GM23338 (cell line): Measurements from ENCODE around the gene FOXP1. TPM values are rescaled to one million over a fixed set of nuclear protein-coding genes. Genes with fewer than 3 reads are reported as not detected.

Experiments used
- ATAC-seq: fragments of 200-7000 bp; cut with Tn5 transposase; 3 replicates; pipeline ENCODE4 v1.9.1; 2020
- DNase-seq: peaks from one replicate; pipeline ENCODE4 v3.0.0-alpha.2; 2015; ENCODE audit warnings: low spot score
- H2AFZ ChIP-seq: fragments of 200-600 bp; sonication (generic); 2 replicates; pipeline ENCODE4 v1.8.0; 2016; ENCODE audit warnings: antibody characterized with exemption, mild to moderate bottlenecking, moderate library complexity
- H3F3A ChIP-seq: fragments of 200-600 bp; sonication (generic); replicated peaks from 2 replicates; pipeline ENCODE4 v1.8.0; 2017; ENCODE audit warnings: antibody characterized with exemption, mixed run types, low read depth
- H3K27ac ChIP-seq: fragments of 200-600 bp; sonication (generic); 2 replicates; pipeline ENCODE4 v1.6.1; 2016; ENCODE audit warnings: low read depth
- H3K27me3 ChIP-seq: fragments of 200-600 bp; sonication (generic); 2 replicates; pipeline ENCODE4 v1.8.0; 2016; ENCODE audit warnings: mild to moderate bottlenecking, mixed run types, moderate library complexity; ENCODE audit not compliant: insufficient read depth
- H3K36me3 ChIP-seq: fragments of 200-600 bp; sonication (generic); 2 replicates; pipeline ENCODE4 v1.8.0; 2016; ENCODE audit warnings: mild to moderate bottlenecking; ENCODE audit not compliant: insufficient read depth
- H3K4me1 ChIP-seq: fragments of 200-600 bp; sonication (generic); 2 replicates; pipeline ENCODE4 v1.8.0; 2016; ENCODE audit warnings: mild to moderate bottlenecking, moderate library complexity; ENCODE audit not compliant: insufficient read depth
- H3K4me2 ChIP-seq: fragments of 200-600 bp; sonication (generic); 2 replicates; pipeline ENCODE4 v1.7.1; 2017; ENCODE audit warnings: mixed run types
- H3K4me3 ChIP-seq: fragments of 200-600 bp; sonication (generic); 2 replicates; pipeline ENCODE4 v1.6.1; 2016; ENCODE audit warnings: mixed run types
- H3K79me2 ChIP-seq: fragments of 200-600 bp; sonication (generic); replicated peaks from 2 replicates; pipeline ENCODE4 v1.8.0; 2017; ENCODE audit warnings: mild to moderate bottlenecking; ENCODE audit not compliant: insufficient read depth
- H3K9me2 ChIP-seq: fragments of 200-600 bp; sonication (generic); 2 replicates; pipeline ENCODE4 v1.8.0; 2017; ENCODE audit not compliant: insufficient read depth
- H4K20me1 ChIP-seq: fragments of 200-600 bp; sonication (generic); replicated peaks from 2 replicates; pipeline ENCODE4 v1.8.0; 2017; ENCODE audit warnings: mild to moderate bottlenecking; ENCODE audit not compliant: insufficient read depth
- H3K27ac Mint-ChIP-seq: 2 replicates; pipeline ENCODE4 v1.8.0; 2020; ENCODE audit warnings: inconsistent platforms, mild to moderate bottlenecking, moderate library complexity, mixed read lengths
- H3K27me3 Mint-ChIP-seq: 3 replicates; pipeline ENCODE4 v1.8.0; 2022; ENCODE audit warnings: low read depth, mild to moderate bottlenecking, moderate library complexity, mixed read lengths, inconsistent platforms; ENCODE audit not compliant: insufficient read depth, poor library complexity
- H3K36me3 Mint-ChIP-seq: 3 replicates; pipeline ENCODE4 v1.8.0; 2021; ENCODE audit warnings: low read depth, mild to moderate bottlenecking, inconsistent platforms, moderate library complexity, mixed read lengths
- H3K4me1 Mint-ChIP-seq: 3 replicates; pipeline ENCODE4 v1.8.0; 2020; ENCODE audit warnings: mild to moderate bottlenecking, inconsistent platforms, mixed read lengths
- H3K4me3 Mint-ChIP-seq: 3 replicates; pipeline ENCODE4 v1.8.0; 2021; ENCODE audit warnings: moderate library complexity, mild to moderate bottlenecking, inconsistent platforms, mixed read lengths
- H3K9me3 Mint-ChIP-seq: 3 replicates; pipeline ENCODE4 v1.8.0; 2020; ENCODE audit warnings: moderate library complexity, mild to moderate bottlenecking, inconsistent platforms, mixed read lengths
- EZH2 ChIP-seq: fragments of 200-600 bp; sonication (generic); IDR thresholded peaks from one replicate; pipeline ENCODE4 v1.8.0; 2017; ENCODE audit warnings: antibody characterized with exemption, mild to moderate bottlenecking, low read depth; ENCODE audit not compliant: unreplicated experiment
- EZH2phosphoT487 ChIP-seq: fragments of 200-600 bp; sonication (generic); IDR thresholded peaks from one replicate; pipeline ENCODE4 v1.8.1; 2018; ENCODE audit warnings: antibody characterized with exemption; ENCODE audit not compliant: unreplicated experiment
- NANOG ChIP-seq: IDR thresholded peaks from 2 replicates; pipeline ENCODE4 v1.6.1; 2016; ENCODE audit warnings: antibody characterized with exemption, borderline replicate concordance
- POLR2AphosphoS5 ChIP-seq: IDR thresholded peaks from 2 replicates; pipeline ENCODE4 v1.6.1; 2016; ENCODE audit warnings: antibody characterized with exemption, low read depth
- STAT1 ChIP-seq: IDR thresholded peaks from one replicate; pipeline ENCODE4 v1.6.1; 2016; ENCODE audit warnings: antibody characterized with exemption; ENCODE audit not compliant: unreplicated experiment
- ZNF331 ChIP-seq: fragments of 250-450 bp; sonication (Bioruptor Pico); IDR thresholded peaks from 2 replicates; pipeline ENCODE4 v1.5.0; 2020; ENCODE audit warnings: low read depth, mild to moderate bottlenecking, moderate library complexity
- polyA plus RNA-seq: library from polyadenylated mRNA; unstranded; fragments of >200 nt; fragmentation: Nextera tagmentation; extraction: Ambion mirVana; gene quantifications from 2 replicates; pipeline ENCODE4 v1.2.1, GENCODE V29; 2016
- total RNA-seq: library from RNA; depleted of rRNA; stranded (reverse); fragments of >200 nt; shearing (Covaris generic); gene quantifications from 2 replicates; pipeline ENCODE4 v1.2.3, GENCODE V29; 2014
- TF ChIP-seq, protein P1 (sequence below): IDR thresholded peaks from one replicate; pipeline ENCODE4 v1.6.1; 2018; ENCODE audit warnings: antibody characterized with exemption; ENCODE audit not compliant: unreplicated experiment
- TF ChIP-seq, protein P2 (sequence below), 2 experiments: fragments of 200-600 bp in 1 of 2; sonication (generic) in 1 of 2; conservative IDR thresholded peaks; 2 replicates each; pipeline versions ENCODE4 v1.5.1 to v1.6.1; 2016 to 2017; ENCODE audit warnings: antibody characterized with exemption in 2 of 2, low read depth in 2 of 2, mild to moderate bottlenecking in 2 of 2, moderate library complexity in 1 of 2
- TF ChIP-seq, protein P3 (sequence below): IDR thresholded peaks from 2 replicates; pipeline ENCODE4 v1.6.1; 2016; ENCODE audit warnings: antibody characterized with exemption
- TF ChIP-seq, protein P4 (sequence below): fragments of 250-450 bp; sonication (Bioruptor Pico); IDR thresholded peaks from 2 replicates; pipeline ENCODE4 v1.5.0; 2020; ENCODE audit warnings: mild to moderate bottlenecking, moderate library complexity

Gene FOXP1
- total and polyA plus RNA-seq, 2 experiments from 2014 or later: 32.9 to 35.5 TPM

DNA sequence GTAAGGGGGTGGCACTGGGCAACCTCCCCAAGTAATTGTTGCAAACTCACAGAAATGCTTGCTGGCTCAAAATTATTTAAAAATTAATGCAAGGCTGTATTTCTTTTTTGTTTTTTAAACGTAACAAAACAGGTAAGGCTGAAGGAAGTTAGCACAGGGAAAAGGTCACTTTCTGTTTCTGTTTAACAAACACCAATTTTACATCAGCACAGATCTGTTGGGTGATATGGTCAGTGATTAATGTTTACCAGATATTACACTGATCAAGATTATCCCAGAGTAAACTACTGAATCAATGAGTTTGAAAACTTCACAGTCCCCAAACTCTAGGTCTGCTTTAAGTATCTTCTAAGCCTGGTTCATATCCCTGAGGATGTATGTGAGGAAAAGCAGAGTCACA, 558.0 kb downstream of the FOXP1 start:
- Histone ChIP-seq H3K79me2 (peaks cover 11% of the 10 kb centered on the region; the same call in 1 of the 2 replicates), H3K27ac (no peak overlapping the region), H3K27me3 (no peaks in the 10 kb centered on the region), H3K4me1 (no peaks in the 10 kb centered on the region; the same call in 1 of the 2 replicates), H3K4me3 (no peak overlapping the region), H4K20me1 (no peaks in the 10 kb centered on the region), H3K36me3 (no peaks in the 10 kb centered on the region), H3K4me2 (no peak overlapping the region), H3K9me2 (no peaks in the 10 kb centered on the region), H2AFZ (no peak overlapping the region), H3F3A (no peaks in the 10 kb centered on the region)
- H3K9me3 Mint-ChIP-seq: peaks cover 5% of the 10 kb centered on the region; the same call in 2 of the 3 replicates
- H3K27ac Mint-ChIP-seq: no peak overlapping the region
- DNase-seq (no peak), ATAC-seq (no peak)
- TF ChIP-seq, protein P1, sequence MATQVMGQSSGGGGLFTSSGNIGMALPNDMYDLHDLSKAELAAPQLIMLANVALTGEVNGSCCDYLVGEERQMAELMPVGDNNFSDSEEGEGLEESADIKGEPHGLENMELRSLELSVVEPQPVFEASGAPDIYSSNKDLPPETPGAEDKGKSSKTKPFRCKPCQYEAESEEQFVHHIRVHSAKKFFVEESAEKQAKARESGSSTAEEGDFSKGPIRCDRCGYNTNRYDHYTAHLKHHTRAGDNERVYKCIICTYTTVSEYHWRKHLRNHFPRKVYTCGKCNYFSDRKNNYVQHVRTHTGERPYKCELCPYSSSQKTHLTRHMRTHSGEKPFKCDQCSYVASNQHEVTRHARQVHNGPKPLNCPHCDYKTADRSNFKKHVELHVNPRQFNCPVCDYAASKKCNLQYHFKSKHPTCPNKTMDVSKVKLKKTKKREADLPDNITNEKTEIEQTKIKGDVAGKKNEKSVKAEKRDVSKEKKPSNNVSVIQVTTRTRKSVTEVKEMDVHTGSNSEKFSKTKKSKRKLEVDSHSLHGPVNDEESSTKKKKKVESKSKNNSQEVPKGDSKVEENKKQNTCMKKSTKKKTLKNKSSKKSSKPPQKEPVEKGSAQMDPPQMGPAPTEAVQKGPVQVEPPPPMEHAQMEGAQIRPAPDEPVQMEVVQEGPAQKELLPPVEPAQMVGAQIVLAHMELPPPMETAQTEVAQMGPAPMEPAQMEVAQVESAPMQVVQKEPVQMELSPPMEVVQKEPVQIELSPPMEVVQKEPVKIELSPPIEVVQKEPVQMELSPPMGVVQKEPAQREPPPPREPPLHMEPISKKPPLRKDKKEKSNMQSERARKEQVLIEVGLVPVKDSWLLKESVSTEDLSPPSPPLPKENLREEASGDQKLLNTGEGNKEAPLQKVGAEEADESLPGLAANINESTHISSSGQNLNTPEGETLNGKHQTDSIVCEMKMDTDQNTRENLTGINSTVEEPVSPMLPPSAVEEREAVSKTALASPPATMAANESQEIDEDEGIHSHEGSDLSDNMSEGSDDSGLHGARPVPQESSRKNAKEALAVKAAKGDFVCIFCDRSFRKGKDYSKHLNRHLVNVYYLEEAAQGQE: no peak
- TF ChIP-seq POLR2AphosphoS5 (no peak), EZH2phosphoT487 (no peak), NANOG (no peak), EZH2 (no peak), ZNF331 (CRISPR knock-in tag) (no peak), STAT1 (no peak)
- TF ChIP-seq, protein P2, sequence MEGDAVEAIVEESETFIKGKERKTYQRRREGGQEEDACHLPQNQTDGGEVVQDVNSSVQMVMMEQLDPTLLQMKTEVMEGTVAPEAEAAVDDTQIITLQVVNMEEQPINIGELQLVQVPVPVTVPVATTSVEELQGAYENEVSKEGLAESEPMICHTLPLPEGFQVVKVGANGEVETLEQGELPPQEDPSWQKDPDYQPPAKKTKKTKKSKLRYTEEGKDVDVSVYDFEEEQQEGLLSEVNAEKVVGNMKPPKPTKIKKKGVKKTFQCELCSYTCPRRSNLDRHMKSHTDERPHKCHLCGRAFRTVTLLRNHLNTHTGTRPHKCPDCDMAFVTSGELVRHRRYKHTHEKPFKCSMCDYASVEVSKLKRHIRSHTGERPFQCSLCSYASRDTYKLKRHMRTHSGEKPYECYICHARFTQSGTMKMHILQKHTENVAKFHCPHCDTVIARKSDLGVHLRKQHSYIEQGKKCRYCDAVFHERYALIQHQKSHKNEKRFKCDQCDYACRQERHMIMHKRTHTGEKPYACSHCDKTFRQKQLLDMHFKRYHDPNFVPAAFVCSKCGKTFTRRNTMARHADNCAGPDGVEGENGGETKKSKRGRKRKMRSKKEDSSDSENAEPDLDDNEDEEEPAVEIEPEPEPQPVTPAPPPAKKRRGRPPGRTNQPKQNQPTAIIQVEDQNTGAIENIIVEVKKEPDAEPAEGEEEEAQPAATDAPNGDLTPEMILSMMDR (conservative IDR thresholded peaks at IDR 0.05; ENCODE audit: low read depth in 2 of 2): no peak
- TF ChIP-seq, protein P3, sequence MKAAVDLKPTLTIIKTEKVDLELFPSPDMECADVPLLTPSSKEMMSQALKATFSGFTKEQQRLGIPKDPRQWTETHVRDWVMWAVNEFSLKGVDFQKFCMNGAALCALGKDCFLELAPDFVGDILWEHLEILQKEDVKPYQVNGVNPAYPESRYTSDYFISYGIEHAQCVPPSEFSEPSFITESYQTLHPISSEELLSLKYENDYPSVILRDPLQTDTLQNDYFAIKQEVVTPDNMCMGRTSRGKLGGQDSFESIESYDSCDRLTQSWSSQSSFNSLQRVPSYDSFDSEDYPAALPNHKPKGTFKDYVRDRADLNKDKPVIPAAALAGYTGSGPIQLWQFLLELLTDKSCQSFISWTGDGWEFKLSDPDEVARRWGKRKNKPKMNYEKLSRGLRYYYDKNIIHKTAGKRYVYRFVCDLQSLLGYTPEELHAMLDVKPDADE: no peak
- TF ChIP-seq, protein P4, sequence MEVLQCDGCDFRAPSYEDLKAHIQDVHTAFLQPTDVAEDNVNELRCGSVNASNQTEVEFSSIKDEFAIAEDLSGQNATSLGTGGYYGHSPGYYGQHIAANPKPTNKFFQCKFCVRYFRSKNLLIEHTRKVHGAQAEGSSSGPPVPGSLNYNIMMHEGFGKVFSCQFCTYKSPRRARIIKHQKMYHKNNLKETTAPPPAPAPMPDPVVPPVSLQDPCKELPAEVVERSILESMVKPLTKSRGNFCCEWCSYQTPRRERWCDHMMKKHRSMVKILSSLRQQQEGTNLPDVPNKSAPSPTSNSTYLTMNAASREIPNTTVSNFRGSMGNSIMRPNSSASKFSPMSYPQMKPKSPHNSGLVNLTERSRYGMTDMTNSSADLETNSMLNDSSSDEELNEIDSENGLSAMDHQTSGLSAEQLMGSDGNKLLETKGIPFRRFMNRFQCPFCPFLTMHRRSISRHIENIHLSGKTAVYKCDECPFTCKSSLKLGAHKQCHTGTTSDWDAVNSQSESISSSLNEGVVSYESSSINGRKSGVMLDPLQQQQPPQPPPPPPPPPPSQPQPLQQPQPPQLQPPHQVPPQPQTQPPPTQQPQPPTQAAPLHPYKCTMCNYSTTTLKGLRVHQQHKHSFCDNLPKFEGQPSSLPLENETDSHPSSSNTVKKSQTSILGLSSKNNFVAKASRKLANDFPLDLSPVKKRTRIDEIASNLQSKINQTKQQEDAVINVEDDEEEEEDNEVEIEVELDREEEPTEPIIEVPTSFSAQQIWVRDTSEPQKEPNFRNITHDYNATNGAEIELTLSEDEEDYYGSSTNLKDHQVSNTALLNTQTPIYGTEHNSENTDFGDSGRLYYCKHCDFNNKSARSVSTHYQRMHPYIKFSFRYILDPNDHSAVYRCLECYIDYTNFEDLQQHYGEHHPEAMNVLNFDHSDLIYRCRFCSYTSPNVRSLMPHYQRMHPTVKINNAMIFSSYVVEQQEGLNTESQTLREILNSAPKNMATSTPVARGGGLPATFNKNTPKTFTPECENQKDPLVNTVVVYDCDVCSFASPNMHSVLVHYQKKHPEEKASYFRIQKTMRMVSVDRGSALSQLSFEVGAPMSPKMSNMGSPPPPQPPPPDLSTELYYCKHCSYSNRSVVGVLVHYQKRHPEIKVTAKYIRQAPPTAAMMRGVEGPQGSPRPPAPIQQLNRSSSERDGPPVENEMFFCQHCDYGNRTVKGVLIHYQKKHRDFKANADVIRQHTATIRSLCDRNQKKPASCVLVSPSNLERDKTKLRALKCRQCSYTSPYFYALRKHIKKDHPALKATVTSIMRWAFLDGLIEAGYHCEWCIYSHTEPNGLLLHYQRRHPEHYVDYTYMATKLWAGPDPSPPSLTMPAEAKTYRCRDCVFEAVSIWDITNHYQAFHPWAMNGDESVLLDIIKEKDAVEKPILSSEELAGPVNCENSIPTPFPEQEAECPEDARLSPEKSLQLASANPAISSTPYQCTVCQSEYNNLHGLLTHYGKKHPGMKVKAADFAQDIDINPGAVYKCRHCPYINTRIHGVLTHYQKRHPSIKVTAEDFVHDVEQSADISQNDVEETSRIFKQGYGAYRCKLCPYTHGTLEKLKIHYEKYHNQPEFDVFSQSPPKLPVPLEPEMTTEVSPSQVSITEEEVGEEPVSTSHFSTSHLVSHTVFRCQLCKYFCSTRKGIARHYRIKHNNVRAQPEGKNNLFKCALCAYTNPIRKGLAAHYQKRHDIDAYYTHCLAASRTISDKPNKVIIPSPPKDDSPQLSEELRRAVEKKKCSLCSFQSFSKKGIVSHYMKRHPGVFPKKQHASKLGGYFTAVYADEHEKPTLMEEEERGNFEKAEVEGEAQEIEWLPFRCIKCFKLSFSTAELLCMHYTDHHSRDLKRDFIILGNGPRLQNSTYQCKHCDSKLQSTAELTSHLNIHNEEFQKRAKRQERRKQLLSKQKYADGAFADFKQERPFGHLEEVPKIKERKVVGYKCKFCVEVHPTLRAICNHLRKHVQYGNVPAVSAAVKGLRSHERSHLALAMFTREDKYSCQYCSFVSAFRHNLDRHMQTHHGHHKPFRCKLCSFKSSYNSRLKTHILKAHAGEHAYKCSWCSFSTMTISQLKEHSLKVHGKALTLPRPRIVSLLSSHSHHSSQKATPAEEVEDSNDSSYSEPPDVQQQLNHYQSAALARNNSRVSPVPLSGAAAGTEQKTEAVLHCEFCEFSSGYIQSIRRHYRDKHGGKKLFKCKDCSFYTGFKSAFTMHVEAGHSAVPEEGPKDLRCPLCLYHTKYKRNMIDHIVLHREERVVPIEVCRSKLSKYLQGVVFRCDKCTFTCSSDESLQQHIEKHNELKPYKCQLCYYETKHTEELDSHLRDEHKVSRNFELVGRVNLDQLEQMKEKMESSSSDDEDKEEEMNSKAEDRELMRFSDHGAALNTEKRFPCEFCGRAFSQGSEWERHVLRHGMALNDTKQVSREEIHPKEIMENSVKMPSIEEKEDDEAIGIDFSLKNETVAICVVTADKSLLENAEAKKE (CRISPR knock-in tag): no peak
- H3K4me3 Mint-ChIP-seq: no peak overlapping the region
- H3K4me1 Mint-ChIP-seq: peaks cover 26% of the 10 kb centered on the region
- no peaks in the 10 kb centered on the region for H3K27me3 Mint-ChIP-seq
- H3K36me3 Mint-ChIP-seq: peaks cover 16% of the 10 kb centered on the region; the same call in 2 of the 3 replicates
